Measurements from ENCODE around the gene B9D1. TPM values are rescaled to one million over a fixed set of nuclear protein-coding genes. Genes with fewer than 3 reads are reported as not detected.

Gene B9D1
- total RNA-seq, 1 experiment from 2014 or later = 31.9 TPM

DNA sequence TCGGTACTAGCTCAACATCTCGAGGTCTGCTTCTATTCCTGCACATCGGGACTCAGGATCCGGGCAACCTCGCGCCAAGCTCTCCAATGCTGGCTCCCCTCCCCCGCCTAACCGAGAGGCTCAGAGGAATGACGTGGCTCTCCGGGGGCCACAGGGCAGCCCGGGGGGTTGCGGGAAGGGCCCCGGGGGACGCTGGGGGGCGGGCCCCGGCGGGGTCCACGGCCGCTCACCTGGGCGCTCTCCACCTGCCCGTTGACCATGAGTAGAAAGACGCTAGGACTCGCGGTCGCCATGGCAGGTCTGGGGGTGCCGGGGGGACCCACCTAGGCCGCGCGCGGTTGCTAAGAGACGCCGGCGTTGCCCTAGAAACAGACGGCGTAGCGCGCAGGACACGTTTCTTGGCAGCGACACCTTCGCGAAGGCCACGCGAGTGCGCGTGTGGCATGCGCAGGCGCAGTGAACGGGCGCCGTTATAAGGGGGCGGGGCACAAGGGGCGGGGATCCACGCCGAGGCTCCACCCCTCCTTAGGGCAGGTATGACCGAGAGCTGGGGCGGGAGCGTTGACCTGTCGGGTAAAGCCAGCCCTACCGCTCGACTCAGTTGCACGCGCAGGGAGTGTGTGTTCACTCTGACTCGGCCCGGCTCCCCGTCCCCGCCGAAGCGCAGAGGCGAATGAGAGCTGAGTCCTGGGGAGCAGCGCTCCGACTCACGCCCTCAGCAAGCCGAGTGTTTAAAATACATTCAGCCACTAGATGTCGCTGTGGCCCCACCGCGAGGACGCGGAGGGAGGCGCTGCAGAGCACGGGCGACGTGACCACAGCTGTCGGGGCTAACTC is at the start of gene B9D1 (continued):
- peak; percentile 52; the same call in 1 of the 2 replicates for TF ChIP-seq ZBTB21 (CRISPR knock-in tag; IDR thresholded peaks at IDR 0.05; ENCODE audit: borderline replicate concordance)
- TF ChIP-seq, protein P1, sequence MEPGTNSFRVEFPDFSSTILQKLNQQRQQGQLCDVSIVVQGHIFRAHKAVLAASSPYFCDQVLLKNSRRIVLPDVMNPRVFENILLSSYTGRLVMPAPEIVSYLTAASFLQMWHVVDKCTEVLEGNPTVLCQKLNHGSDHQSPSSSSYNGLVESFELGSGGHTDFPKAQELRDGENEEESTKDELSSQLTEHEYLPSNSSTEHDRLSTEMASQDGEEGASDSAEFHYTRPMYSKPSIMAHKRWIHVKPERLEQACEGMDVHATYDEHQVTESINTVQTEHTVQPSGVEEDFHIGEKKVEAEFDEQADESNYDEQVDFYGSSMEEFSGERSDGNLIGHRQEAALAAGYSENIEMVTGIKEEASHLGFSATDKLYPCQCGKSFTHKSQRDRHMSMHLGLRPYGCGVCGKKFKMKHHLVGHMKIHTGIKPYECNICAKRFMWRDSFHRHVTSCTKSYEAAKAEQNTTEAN (CRISPR knock-in tag; IDR thresholded peaks at IDR 0.05) = peak; percentile 97
- TF ChIP-seq, protein P2, sequence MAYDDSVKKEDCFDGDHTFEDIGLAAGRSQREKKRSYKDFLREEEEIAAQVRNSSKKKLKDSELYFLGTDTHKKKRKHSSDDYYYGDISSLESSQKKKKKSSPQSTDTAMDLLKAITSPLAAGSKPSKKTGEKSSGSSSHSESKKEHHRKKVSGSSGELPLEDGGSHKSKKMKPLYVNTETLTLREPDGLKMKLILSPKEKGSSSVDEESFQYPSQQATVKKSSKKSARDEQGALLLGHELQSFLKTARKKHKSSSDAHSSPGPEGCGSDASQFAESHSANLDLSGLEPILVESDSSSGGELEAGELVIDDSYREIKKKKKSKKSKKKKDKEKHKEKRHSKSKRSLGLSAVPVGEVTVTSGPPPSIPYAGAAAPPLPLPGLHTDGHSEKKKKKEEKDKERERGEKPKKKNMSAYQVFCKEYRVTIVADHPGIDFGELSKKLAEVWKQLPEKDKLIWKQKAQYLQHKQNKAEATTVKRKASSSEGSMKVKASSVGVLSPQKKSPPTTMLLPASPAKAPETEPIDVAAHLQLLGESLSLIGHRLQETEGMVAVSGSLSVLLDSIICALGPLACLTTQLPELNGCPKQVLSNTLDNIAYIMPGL (CRISPR knock-in tag; IDR thresholded peaks at IDR 0.05) = peak; percentile 68
- peak; percentile 52; the same call in 1 of the 2 replicates for TF ChIP-seq ZNF232 (CRISPR knock-in tag; IDR thresholded peaks at IDR 0.05)
- peak; percentile 54; the same call in 1 of the 2 replicates for TF ChIP-seq MYBL2 (CRISPR knock-in tag; IDR thresholded peaks at IDR 0.05)
- no peak for TF ChIP-seq ZNF396 (CRISPR knock-in tag; IDR thresholded peaks at IDR 0.05; ENCODE audit: borderline replicate concordance)
- peak; percentile 66; the same call in 1 of the 2 replicates for TF ChIP-seq FOXP1 (CRISPR knock-in tag; IDR thresholded peaks at IDR 0.05; ENCODE audit: borderline replicate concordance)
- TF ChIP-seq, protein P3, sequence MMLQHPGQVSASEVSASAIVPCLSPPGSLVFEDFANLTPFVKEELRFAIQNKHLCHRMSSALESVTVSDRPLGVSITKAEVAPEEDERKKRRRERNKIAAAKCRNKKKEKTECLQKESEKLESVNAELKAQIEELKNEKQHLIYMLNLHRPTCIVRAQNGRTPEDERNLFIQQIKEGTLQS (CRISPR knock-in tag; conservative IDR thresholded peaks at IDR 0.05) = no peak
- TF ChIP-seq SP1 (CRISPR knock-in tag; conservative IDR thresholded peaks at IDR 0.05) = peak; percentile 81
- TF ChIP-seq, protein P4, sequence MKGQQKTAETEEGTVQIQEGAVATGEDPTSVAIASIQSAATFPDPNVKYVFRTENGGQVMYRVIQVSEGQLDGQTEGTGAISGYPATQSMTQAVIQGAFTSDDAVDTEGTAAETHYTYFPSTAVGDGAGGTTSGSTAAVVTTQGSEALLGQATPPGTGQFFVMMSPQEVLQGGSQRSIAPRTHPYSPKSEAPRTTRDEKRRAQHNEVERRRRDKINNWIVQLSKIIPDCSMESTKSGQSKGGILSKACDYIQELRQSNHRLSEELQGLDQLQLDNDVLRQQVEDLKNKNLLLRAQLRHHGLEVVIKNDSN (CRISPR knock-in tag; IDR thresholded peaks at IDR 0.05) = peak; percentile 27; the same call in 1 of the 2 replicates
- TF ChIP-seq ZNF423 (CRISPR knock-in tag; IDR thresholded peaks at IDR 0.05) = peak; percentile 64

DNA sequence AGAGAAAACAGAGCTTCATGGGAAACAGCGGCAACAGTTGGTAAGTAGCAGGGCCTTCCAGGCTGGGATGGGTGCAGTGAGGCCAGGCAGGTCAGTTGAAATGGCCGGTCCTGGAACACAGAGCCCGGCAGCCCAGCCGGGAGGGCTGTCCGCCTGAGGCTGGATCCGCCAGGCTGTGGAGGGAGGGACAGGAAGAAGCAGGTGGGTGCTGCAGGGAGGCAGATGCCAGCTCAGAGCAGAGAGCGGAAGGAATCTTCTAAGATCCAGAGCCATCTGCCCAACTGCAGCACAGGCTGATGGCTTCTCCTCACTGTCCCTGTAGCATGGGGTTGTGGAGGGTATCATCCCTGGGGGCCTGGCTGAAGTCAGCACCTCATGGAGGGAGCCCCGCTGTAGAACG is 49.1 kb upstream of the B9D1 start:
- H3K4me1 Mint-ChIP-seq = peaks cover 21% of the 10 kb centered on the region
- H3K27me3 Mint-ChIP-seq (ENCODE audit: low read depth) = no peaks in the 10 kb centered on the region
- no peak overlapping the region for H3K4me3 Mint-ChIP-seq
- ChIA-PET POLR2A (no interaction called here), CTCF (interaction anchor here (1.0 to 2.9 kb wide), 6 partner anchors 8 to 355 kb away, joined by 3 to 13 read pairs (median 5); no protein-coding TSS in a partner anchor)
- no peak overlapping the region for H3K27ac Mint-ChIP-seq
- no peaks in the 10 kb centered on the region for H3K9me3 Mint-ChIP-seq
- no peaks in the 10 kb centered on the region for H3K36me3 Mint-ChIP-seq
- no peak for ATAC-seq
- no peak for DNase-seq (ENCODE audit: low spot score)
- TF ChIP-seq, protein P5, sequence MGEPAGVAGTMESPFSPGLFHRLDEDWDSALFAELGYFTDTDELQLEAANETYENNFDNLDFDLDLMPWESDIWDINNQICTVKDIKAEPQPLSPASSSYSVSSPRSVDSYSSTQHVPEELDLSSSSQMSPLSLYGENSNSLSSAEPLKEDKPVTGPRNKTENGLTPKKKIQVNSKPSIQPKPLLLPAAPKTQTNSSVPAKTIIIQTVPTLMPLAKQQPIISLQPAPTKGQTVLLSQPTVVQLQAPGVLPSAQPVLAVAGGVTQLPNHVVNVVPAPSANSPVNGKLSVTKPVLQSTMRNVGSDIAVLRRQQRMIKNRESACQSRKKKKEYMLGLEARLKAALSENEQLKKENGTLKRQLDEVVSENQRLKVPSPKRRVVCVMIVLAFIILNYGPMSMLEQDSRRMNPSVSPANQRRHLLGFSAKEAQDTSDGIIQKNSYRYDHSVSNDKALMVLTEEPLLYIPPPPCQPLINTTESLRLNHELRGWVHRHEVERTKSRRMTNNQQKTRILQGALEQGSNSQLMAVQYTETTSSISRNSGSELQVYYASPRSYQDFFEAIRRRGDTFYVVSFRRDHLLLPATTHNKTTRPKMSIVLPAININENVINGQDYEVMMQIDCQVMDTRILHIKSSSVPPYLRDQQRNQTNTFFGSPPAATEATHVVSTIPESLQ (CRISPR knock-in tag; IDR thresholded peaks at IDR 0.05) = no peak
- TF ChIP-seq, protein P6, sequence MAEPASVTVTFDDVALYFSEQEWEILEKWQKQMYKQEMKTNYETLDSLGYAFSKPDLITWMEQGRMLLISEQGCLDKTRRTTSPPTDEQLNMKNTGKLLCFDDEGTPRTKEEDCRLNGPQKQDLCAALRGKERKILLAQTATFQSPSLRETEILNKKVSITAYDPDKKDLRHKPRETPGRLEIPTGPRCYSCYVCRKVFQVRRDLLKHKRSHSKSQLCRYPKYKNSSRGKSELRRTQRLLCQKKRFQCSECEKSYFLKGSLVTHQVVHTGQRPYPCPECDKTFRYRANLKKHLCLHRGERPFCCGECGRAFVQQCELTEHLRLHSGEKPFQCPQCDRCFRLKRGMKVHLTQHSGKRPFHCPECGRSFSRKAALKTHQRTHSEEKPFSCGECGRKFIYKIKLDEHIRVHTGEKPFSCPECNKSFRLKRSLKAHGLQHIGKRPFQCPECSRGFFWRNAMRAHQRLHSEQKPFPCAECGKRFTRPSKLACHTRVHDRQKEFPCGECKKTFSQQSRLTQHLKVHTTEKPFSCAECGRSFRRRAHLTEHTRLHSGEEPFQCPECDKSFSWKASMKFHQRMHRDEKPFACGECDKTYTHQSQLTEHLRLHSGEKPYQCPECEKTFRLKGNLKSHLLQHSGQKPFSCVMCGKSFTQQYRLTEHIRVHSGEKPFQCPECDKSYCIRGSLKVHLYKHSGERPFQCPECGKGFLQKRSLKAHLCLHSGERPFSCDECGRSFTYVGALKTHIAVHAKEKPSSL (CRISPR knock-in tag; conservative IDR thresholded peaks at IDR 0.05) = no peak
- TF ChIP-seq ZNF317 (CRISPR knock-in tag; IDR thresholded peaks at IDR 0.05; ENCODE audit: borderline replicate concordance, low read depth) (no peak), NR1H2 (CRISPR knock-in tag; IDR thresholded peaks at IDR 0.05) (no peak), ZNF219 (CRISPR knock-in tag; IDR thresholded peaks at IDR 0.05; ENCODE audit: borderline replicate concordance) (no peak), SP1 (CRISPR knock-in tag; conservative IDR thresholded peaks at IDR 0.05) (no peak), NR2C2 (CRISPR knock-in tag; IDR thresholded peaks at IDR 0.05) (no peak), GRHL2 (CRISPR knock-in tag; IDR thresholded peaks at IDR 0.05; ENCODE audit: insufficient replicate concordance, severe bottlenecking) (no peak), TEAD4 (CRISPR knock-in tag; IDR thresholded peaks at IDR 0.05) (no peak), OVOL2 (CRISPR knock-in tag; IDR thresholded peaks at IDR 0.05; ENCODE audit: borderline replicate concordance) (no peak)
- TF ChIP-seq, protein P7, sequence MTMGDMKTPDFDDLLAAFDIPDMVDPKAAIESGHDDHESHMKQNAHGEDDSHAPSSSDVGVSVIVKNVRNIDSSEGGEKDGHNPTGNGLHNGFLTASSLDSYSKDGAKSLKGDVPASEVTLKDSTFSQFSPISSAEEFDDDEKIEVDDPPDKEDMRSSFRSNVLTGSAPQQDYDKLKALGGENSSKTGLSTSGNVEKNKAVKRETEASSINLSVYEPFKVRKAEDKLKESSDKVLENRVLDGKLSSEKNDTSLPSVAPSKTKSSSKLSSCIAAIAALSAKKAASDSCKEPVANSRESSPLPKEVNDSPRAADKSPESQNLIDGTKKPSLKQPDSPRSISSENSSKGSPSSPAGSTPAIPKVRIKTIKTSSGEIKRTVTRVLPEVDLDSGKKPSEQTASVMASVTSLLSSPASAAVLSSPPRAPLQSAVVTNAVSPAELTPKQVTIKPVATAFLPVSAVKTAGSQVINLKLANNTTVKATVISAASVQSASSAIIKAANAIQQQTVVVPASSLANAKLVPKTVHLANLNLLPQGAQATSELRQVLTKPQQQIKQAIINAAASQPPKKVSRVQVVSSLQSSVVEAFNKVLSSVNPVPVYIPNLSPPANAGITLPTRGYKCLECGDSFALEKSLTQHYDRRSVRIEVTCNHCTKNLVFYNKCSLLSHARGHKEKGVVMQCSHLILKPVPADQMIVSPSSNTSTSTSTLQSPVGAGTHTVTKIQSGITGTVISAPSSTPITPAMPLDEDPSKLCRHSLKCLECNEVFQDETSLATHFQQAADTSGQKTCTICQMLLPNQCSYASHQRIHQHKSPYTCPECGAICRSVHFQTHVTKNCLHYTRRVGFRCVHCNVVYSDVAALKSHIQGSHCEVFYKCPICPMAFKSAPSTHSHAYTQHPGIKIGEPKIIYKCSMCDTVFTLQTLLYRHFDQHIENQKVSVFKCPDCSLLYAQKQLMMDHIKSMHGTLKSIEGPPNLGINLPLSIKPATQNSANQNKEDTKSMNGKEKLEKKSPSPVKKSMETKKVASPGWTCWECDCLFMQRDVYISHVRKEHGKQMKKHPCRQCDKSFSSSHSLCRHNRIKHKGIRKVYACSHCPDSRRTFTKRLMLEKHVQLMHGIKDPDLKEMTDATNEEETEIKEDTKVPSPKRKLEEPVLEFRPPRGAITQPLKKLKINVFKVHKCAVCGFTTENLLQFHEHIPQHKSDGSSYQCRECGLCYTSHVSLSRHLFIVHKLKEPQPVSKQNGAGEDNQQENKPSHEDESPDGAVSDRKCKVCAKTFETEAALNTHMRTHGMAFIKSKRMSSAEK (CRISPR knock-in tag; IDR thresholded peaks at IDR 0.05; ENCODE audit: borderline replicate concordance) = no peak

All from WTC11 (cell line).